Activated CD8-positive, alpha-beta memory T cell treated with anti-CD3 and anti-CD28 coated beads, Interleukin-2, amount 50 U/mL, for 4 hours (primary cell): Measurements from ENCODE around the gene GOLGA6L9.
"Not testable (repeated sequence)": the region's sequence is repeated elsewhere in the genome, so short reads cannot be mapped to it uniquely, and the experiment has no call there.

Experiments used
- DNase-seq: peaks from one replicate; pipeline ENCODE4 v3.0.0-alpha.2; 2020

The GOLGA6L9 gene

DNA sequence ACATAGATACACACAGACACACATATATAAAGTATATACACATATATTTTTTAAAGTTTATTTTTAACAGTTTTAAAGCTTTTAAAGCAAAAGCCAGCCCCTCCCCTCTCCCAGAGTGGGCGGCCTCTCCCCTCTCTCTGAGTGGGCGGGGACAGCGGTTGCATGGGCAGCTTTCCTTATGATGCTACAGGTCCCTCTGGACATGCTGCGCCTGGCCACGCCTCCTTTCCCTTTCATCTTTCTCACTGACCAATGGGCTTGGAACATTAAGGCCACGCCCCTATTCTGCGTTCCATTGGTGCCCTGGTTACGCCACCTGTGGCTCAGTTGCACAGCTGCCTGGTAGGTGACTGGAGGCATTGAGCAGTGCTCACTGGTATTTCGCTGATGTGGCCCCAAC is at the start of gene GOLGA6L9:
TSS of gene GOLGA6L9 (plus strand) at position 124 of the 400 bp plus-strand sequence. CDS start at position 388, 264 bp downstream.
- not testable (repeated sequence) for DNase-seq

DNA sequence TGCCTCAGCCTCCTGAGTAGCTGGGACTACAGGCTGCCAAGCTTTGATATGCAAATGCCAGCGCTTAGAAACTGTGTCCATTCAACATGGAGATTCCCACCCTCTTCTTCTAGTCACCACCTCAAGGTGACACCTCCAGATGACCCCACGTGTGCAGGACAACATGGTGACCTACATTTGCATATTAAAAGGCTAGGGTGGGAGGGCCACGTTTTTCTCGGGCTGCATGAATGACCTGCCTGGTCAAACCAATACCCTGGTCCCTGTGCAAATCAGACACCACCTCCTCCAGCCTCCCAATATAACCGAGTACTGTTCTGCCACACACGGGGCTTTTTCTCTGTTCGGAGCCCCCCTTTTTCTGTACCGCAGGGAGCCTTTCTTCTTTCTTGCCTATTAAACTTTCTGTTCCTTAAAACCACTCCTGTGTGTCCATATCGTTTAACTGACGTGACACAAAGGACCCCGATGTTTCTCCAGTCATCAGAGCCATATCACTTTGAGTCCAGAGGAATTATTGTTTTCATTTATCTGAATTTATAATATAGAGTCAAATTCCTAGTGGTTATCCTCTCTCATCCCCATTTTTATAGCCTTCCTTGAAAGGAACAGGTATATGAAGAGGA is 48.2 kb upstream of the GOLGA6L9 start:
- not testable (repeated sequence) for DNase-seq

- DNase-seq, result not testable (repeated sequence)
Measured at GRCh38 chr15:82387209-82387608, 42.4 kb upstream of the GOLGA6L9 start.

GRCh38 chr15:82390152-82390551 is 39.5 kb upstream of the GOLGA6L9 start:
- DNase-seq, result not testable (repeated sequence)

- not testable (repeated sequence) for DNase-seq
Measured at GRCh38 chr15:82392077-82392476, 37.5 kb upstream of the GOLGA6L9 start.

GRCh38 chr15:82393671-82394070 is 35.9 kb upstream of the GOLGA6L9 start:
- DNase-seq, result no peak

DNA sequence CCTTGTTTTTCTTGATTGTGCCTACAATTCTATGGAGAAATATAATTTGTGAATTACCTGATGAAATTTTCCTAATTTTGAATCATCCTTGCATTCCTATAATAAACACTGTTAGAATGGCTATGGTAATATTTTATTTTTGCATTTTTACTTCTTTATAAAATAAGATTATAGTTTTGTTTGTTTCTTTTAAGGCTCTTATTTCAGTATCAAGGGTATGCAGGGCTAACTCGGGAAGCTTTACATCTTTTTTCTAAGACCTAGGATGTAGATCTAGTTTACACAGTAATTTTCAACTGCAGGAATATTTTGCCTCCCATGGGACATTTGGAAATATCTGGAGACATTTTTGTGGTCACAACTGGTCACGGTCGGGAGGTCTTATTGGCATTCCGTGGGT is 33.8 kb upstream of the GOLGA6L9 start:
- DNase-seq, result not testable (repeated sequence)

DNA sequence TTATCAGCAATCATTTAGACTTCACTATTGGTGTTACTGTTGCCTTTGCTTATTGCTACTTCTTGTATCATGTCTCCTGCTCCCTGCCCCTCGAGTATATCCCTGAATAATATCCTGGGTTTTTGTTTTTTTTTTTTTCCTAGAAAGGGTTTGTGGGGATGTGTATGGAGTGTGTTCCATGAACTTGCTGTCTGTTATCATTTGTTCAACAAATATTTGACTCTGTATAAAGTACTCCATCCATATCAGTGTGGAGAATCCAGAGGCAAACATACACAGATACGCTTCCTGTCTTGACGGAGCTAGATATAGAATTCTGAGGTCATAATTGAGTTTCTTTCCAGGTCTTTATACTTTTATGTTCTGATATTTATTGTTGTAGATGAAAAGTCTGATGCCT is 31.8 kb upstream of the GOLGA6L9 start:
- no peak for DNase-seq

- DNase-seq, result no peak
Measured at GRCh38 chr15:82398785-82399184, 30.8 kb upstream of the GOLGA6L9 start.

DNA sequence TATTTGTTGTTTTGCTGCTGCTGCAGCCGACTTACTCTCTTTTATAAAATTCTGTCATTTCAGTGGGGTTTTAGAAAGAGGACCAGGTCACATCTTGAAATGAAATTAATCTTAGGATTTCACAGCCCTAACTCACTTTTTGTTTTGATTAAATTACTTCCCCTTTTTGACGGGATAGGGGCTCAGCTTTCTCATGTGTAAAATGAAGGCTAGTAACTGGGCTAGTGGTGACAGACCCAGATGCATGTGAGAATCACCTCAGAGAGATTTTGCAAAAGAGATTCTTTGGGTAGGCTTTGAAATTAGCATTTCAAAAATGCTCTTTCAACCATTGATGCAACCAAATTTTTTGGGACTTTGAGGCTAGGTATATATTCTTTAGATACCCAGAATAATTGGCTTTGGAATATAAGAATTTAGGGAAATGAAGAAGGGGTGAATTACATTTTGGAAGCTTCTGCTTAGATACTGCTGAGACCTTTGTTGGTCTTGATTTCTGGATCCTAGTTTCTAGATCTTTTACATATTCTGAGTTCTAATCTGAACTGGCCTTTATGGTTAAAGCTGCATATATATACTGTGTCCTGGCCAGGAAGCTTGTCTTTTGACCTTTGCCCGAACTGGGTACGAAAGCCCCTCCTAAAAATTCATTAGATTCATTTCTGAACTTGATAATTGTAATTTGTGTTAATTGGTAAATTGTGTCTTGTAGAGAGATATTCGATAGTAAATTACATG is 30.1 kb upstream of the GOLGA6L9 start:
- DNase-seq, result not testable (repeated sequence)

- DNase-seq, result not testable (repeated sequence)
Measured at GRCh38 chr15:82401918-82402317, 27.7 kb upstream of the GOLGA6L9 start.

- DNase-seq, result not testable (repeated sequence)
Measured at GRCh38 chr15:82402341-82402740, 27.3 kb upstream of the GOLGA6L9 start.

DNA sequence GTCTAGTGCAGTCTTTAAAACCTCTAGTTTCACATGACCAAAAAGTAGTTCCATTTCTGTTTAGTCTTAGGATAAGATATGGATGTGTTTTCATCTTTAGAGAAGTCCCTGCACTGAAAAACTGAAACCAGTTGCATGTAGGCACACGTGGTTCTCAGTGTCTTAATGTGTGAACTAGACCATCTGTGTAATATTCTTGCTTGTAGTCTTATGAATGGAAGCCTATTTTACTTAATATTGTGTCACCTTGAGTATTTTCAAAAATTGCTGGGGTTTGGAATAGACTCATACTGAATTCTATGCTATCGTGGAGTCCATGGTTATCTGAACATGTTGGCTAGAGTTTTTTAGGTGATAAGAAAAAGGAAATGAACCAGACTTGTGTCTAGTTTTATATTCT is 23.4 kb upstream of the GOLGA6L9 start:
- DNase-seq, result not testable (repeated sequence)

DNA sequence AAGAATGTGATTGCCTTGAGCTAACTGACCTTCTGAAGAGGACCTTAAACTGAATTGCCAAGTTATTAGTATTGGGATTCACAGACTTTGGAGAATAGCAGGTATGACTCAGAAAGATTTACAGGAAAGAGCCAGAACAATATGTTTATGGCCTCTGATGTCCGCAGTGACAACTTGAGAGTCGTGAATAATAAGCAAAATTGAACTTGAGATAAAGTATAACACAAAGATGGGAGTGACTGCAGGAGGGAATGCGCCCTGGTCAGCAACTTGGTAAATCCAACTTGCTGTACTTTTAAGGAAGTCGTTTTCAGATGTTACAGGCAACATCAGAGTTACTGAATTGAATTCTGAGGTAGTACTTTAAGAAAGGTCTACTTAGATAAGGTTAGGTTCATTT is 19.3 kb upstream of the GOLGA6L9 start:
- DNase-seq, result not testable (repeated sequence)

DNA sequence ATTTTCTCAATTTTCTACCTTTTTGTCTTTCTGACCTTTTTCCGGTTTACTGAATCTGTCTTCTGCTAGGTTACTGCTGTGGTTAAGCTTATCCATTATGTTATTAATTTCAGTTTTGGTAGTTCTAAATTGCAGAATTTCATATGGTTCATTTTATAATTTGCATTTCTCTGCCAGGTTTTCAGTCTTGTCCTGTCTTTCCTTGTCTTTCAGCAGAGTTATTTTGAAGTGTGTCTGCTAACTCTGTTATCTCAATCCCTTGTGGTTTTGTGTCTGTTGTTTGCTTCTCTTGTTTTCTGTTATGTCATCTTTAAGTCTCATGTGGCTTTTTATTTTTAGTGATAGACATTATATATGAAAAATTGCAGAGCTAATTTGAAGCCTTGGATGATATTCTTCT is 18.0 kb upstream of the GOLGA6L9 start:
- not testable (repeated sequence) for DNase-seq

DNA sequence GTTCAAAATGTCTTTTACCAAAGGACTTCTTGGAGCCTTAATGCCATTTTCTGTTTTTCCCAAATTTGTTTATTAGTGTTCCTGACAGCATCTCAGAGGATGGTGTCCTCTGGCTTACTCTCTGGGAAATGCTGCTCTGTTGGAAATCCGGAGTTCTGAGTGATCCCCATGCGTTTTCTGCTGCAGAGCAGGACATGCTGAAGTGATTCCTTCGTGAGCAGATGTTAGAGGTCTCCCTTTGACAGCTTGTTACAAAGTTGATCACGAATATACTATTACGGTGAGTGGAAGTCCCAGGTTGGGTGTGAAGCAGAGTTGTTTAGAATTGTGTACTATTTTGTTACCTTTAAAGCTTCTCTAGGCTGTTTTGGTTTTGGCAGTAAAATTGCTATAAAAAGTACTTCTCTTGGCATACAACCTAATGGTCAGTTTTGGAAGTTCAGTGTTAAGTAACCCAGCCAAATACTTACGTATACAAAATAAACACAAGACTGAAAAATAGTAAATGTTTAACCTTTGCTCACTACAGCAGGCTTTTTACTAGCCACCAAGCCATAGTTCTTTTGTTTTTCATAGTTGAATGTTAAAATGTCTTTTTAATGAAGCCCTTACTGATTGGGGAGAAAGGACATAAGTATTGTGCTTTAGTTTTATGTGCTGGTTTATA is 15.0 kb upstream of the GOLGA6L9 start:
- not testable (repeated sequence) for DNase-seq

DNA sequence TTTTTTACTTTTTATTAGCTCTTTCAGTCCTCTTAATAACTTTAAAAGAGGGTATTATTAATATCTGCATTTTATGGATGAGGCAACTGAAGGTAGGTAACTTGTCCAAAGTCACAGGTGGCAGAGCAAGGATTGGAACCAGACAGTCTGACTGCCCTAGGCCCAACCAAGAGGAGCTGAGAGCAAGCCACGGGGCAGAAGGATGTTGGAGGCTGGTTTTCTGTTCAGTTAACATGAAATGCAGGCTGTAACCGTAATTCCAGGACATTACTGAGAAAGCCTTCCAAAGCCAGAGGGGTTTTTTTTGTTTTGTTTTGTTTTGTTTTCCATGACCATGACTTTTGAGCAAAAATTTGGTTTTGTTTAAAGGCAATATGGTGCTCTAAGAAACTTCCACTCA is 9.1 kb upstream of the GOLGA6L9 start:
- DNase-seq, result not testable (repeated sequence)

DNA sequence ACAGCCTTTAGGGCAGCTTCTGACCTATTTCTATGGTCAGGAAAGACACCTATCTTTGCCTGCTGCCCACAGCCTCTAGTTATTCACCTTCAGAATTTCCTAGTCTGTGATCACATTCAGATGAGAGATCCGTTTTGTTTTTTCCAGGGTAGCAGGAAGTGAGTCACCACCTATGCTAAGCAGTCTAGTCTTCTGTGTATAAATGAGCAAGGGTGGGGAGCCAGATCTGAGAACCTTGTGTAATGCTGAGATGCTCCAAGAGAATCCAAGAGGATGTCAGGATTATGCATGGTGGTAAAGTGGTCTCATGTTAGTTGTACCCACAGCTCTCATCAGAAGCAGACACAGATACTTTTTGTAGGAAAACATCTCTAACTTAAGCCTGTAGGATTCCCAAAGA is 8.7 kb upstream of the GOLGA6L9 start:
- not testable (repeated sequence) for DNase-seq

- DNase-seq, result not testable (repeated sequence)
Measured at GRCh38 chr15:82427117-82427516, 2.5 kb upstream of the GOLGA6L9 start.

GRCh38 chr15:82445420-82445819 is 15.8 kb downstream of the GOLGA6L9 start:
- DNase-seq, result peak; percentile 34

- not testable (repeated sequence) for DNase-seq
Measured at GRCh38 chr15:82457336-82457735, 27.7 kb downstream of the GOLGA6L9 start.

DNA sequence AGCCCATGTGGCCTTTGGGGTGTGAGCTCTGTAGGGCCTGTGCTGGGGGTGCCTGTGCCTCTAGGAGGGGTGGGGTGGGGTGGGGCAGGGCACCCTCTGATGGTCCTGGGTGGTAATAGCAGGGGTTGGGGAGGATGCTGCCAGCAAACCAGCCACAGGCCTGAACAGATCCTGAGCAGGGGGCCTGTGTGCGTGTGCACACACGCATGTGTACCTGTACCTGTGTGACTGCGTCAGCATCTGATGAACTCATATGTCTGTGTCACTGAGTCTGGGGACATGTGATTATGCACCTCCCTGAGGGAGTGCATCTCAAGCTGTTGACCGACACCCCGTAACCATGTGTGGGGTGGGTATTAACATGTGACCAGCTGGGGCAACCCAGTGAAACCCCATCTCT is 36.0 kb downstream of the GOLGA6L9 start:
- not testable (repeated sequence) for DNase-seq

DNA sequence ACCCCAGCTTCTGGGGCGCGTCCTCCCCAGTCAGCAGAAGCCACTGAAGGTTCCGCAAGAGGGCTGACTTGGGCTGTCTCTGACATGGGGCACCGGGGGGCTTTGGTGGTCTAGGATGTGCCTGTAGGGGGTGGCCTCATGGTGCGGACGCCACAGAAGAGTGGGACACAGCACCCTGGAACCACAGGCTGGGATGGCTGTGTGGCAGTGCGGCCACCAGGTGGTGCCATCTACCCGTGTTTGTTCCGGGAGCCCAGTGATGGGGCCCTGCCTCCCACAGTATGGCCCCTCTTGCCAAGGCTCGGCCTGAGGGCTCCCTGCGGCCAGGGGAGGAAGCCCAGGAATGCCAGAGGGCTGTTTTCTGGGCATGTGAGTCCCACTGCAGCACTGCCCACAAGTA is 38.6 kb downstream of the GOLGA6L9 start:
- not testable (repeated sequence) for DNase-seq

DNA sequence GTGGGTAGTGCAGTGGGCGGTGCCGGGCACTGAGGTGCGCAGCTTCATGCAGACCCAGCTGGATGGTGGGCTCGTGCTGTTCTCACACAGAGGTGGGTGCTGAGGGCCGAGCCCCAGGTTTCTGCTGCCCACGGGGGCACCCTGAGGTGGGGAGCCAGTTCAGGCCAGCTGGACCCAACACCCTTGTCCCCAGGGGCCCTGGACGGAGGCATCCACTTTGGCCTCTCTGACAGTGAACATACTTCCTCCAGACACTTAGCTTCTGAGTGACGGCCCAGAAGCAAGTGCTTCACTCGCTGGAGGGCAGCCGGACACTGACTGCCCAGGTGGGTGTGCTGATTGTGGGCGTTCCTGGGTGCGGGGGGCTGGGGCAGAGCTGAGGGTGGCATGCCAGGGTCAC is 39.8 kb downstream of the GOLGA6L9 start:
- DNase-seq, result not testable (repeated sequence)
